ENCODE data around the gene SLC4A9. TPM values are rescaled to one million over a fixed set of nuclear protein-coding genes. Genes with fewer than 3 reads are reported as not detected.

Gene SLC4A9
- total RNA-seq, 2 experiments from 2014 or later = not detected

- H3K9me3 ChIP-seq (ENCODE audit: control insufficient read depth in 1 of 2, insufficient read depth in 1 of 2, low read length in 2 of 2) = no peaks in the 10 kb centered on the region
- H3K27me3 ChIP-seq (ENCODE audit: control insufficient read depth in 1 of 2, insufficient read depth in 2 of 2, low read length in 2 of 2) = no peaks in the 10 kb centered on the region
- no peak for DNase-seq
- intact Hi-C loops (cut with DNase I, micrococcal nuclease) = no loop called here
- Mint-ChIP-seq H3K36me3 (ENCODE audit: low read depth) (peaks cover 16% of the 10 kb centered on the region), H3K27me3 (no peaks in the 10 kb centered on the region), H3K4me3 (no peak overlapping the region), H3K9me3 (no peaks in the 10 kb centered on the region), H3K4me1 (ENCODE audit: low read depth) (peaks cover 40% of the 10 kb centered on the region), H3K27ac (no peak overlapping the region)
- POLR2A ChIA-PET = no interaction called here
- CTCF ChIA-PET = no interaction called here
- H3K4me3 ChIP-seq (ENCODE audit: low read length) = no peak overlapping the region
- no peak overlapping the region for H3K27ac ChIP-seq (ENCODE audit: low read depth in 1 of 2, low read length in 2 of 2)
- peaks cover 31% of the 10 kb centered on the region for H3K4me1 ChIP-seq (ENCODE audit: insufficient read depth, low read length)
- ATAC-seq (ENCODE audit: poor library complexity) = no peak
- TF ChIP-seq CTCF (IDR thresholded peaks at IDR 0.05) = no peak
- H3K36me3 ChIP-seq (ENCODE audit: insufficient read depth, low read length) = no peaks in the 10 kb centered on the region
Measured at GRCh38 chr5:140339636-140340035, 20.4 kb upstream of the SLC4A9 start.

- no peak for DNase-seq
- Mint-ChIP-seq H3K9me3 (no peaks in the 10 kb centered on the region), H3K36me3 (ENCODE audit: low read depth) (peaks cover 11% of the 10 kb centered on the region), H3K4me1 (ENCODE audit: low read depth) (peaks cover 49% of the 10 kb centered on the region), H3K4me3 (no peak overlapping the region), H3K27ac (peak overlapping the region; percentile 2), H3K27me3 (no peaks in the 10 kb centered on the region)
- TF ChIP-seq CTCF (IDR thresholded peaks at IDR 0.05) = no peak
- ATAC-seq (ENCODE audit: poor library complexity) = no peak
- peaks cover 42% of the 10 kb centered on the region for H3K4me1 ChIP-seq (ENCODE audit: insufficient read depth, low read length)
- no peaks in the 10 kb centered on the region for H3K27me3 ChIP-seq (ENCODE audit: control insufficient read depth in 1 of 2, insufficient read depth in 2 of 2, low read length in 2 of 2)
- ChIA-PET POLR2A (no interaction called here), CTCF (interaction anchor here (1.0 kb wide), 2 partner anchors 11 to 23 kb away, joined by 3 to 5 read pairs; no protein-coding TSS in a partner anchor)
- H3K36me3 ChIP-seq (ENCODE audit: insufficient read depth, low read length) = no peaks in the 10 kb centered on the region
- intact Hi-C loops (cut with DNase I, micrococcal nuclease) = no loop called here
- no peak overlapping the region for H3K4me3 ChIP-seq (ENCODE audit: low read length)
- no peak overlapping the region for H3K27ac ChIP-seq (ENCODE audit: low read depth in 1 of 2, low read length in 2 of 2)
- no peaks in the 10 kb centered on the region for H3K9me3 ChIP-seq (ENCODE audit: control insufficient read depth in 1 of 2, insufficient read depth in 1 of 2, low read length in 2 of 2)
Measured at GRCh38 chr5:140340605-140341121, 19.3 kb upstream of the SLC4A9 start.

GRCh38 chr5:140341591-140341990, 18.4 kb upstream of the SLC4A9 start:
- no peaks in the 10 kb centered on the region for H3K9me3 Mint-ChIP-seq
- DNase-seq (no peak), ATAC-seq (ENCODE audit: poor library complexity) (no peak)
- H3K36me3 Mint-ChIP-seq (ENCODE audit: low read depth) = peaks cover 5% of the 10 kb centered on the region
- peaks cover 50% of the 10 kb centered on the region for H3K4me1 Mint-ChIP-seq (ENCODE audit: low read depth)
- peak overlapping the region; percentile 78 for H3K27ac Mint-ChIP-seq
- H3K27me3 Mint-ChIP-seq = no peaks in the 10 kb centered on the region
- CTCF ChIA-PET = interaction anchor here (1.0 to 2.5 kb wide), 2 partner anchors 10 kb away, joined by 3 to 9 read pairs; no protein-coding TSS in a partner anchor
- H3K4me3 ChIP-seq (ENCODE audit: low read length) = no peak overlapping the region
- TF ChIP-seq CTCF (IDR thresholded peaks at IDR 0.05) = no peak
- H3K27me3 ChIP-seq (ENCODE audit: control insufficient read depth in 1 of 2, insufficient read depth in 2 of 2, low read length in 2 of 2) = no peaks in the 10 kb centered on the region
- H3K9me3 ChIP-seq (ENCODE audit: control insufficient read depth in 1 of 2, insufficient read depth in 1 of 2, low read length in 2 of 2) = no peaks in the 10 kb centered on the region
- intact Hi-C loops (cut with DNase I, micrococcal nuclease) = no loop called here
- H3K4me3 Mint-ChIP-seq = no peak overlapping the region
- H3K27ac ChIP-seq (ENCODE audit: low read depth in 1 of 2, low read length in 2 of 2) = peak overlapping the region in 1 of 2 donors; percentile 29
- no peaks in the 10 kb centered on the region for H3K36me3 ChIP-seq (ENCODE audit: insufficient read depth, low read length)
- H3K4me1 ChIP-seq (ENCODE audit: insufficient read depth, low read length) = peaks cover 46% of the 10 kb centered on the region
- POLR2A ChIA-PET = no interaction called here

Data from CD4-positive, alpha-beta T cell (primary cell).